GM08714 (cell line): ENCODE data around the gene TEX19.

Source experiments
- H3K4me3 ChIP-seq: fragments of 200-500 bp; sonication (Bioruptor generic); 2 replicates; pipeline ENCODE4 v1.5.1; 2014; ENCODE audit warnings: mild to moderate bottlenecking, low read length, inconsistent platforms
- ZNF274 ChIP-seq: IDR thresholded peaks from 2 replicates; pipeline ENCODE4 v1.6.1; 2012; ENCODE audit warnings: mild to moderate bottlenecking, low read depth, low read length

TEX19 gene

DNA sequence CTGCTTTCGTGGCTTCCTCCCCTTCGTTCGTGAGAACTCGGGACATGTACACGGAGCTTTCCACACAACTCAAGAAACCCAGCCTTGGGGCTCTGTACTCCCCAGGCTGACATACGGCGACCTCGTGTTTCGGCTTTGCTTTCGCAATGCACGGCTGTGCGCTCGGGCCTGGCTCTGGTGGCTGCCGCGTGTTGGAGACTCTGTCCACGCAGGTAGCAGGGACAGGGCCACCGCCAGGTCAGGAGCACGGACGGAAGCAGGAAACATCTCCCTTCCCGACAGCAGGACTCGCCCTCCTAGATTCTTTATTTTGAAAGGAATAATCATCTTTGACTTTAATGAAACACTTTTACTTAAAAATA is 29.9 kb downstream of the TEX19 start:
- no peak overlapping the region for H3K4me3 ChIP-seq
- TF ChIP-seq ZNF274, result no peak

DNA sequence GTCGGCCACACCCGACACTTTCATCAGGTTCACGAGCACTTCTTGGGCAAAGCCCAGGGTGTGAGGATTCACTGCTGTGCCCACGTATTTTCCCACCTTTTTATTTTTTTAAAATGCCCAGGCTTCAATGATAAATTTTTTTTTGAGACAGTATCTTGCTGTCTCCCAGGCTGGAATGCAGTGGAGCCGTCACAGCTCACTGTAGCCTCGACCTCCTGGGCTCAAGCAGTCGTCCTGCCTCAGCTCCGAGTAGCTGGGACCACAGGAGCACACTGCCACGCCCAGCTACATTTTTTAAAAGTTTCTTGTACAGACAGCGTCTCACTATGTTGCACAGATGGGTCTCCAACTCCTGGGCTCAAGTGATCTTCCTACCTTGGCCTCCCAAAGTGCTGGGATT is 30.3 kb downstream of the TEX19 start:
- no peak for TF ChIP-seq ZNF274

DNA sequence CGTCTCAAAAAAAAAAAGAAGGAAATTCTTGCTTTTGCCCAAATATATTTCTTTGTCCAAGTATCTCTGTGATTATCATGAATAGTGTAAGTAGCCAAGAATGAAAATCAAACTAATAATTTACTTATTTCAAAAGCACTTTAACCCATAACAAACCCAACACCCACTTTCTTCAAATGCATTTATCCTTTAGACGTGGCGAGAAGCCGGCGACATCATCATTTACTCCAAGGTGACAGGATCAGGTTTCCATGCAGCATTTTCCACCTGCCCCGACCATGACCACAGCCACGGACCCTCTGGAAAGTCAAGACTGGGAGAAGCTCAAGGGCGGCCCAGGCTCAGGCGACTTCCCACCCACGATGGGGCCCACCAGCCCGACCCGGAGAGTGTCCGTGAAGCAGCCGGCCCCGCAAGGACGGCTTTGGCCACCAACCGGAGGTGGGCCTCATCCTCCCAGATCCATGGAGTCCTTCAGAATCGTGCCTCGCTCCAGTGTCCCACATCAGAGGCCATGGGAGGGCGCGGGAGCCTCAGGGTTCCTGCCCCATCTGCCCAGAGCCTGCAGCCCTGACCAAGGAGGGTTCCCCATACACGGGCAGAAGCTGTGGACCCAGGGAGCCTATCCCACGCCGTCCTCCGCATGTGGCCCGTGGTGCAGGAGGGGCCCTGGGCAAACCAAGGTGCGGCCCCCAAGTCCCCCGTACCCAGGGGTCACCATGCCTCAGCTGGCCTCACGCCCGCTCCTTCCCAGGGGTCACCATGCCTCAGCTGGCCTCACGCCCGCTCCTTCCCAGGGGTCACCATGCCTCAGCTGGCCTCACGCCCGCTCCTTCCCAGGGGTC is 31.2 kb downstream of the TEX19 start:
- no peak overlapping the region for H3K4me3 ChIP-seq
- TF ChIP-seq ZNF274, result no peak

More for the DNA sequence above, 30.3 kb downstream of the TEX19 start:
- no peak overlapping the region for H3K4me3 ChIP-seq

DNA sequence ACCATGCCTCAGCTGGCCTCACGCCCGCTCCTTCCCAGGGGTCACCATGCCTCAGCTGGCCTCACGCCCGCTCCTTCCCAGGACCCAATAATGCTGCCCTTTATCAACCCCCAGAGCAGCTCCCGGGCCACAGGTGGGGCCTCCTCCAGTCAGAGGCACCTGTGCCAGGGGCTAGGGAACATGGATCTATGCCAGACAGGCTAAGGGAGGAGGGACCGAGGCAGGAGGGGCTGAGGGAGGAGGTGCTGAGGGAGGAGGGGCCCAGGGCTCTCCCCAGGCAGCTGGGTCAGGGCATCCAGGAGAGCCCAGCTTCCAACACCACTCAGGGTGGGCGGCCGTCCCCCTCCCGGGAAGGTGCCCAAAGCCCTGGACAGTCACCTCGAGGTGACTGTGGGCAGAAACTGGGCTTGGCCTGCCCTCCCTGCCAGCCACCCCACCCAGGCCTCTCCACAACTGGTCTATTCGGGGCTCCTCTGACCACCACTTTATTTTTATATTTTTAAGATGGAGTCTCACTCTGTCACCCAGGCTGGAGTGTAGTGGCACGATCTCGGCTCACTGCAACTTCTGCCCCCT is 31.9 kb downstream of the TEX19 start:
- H3K4me3 ChIP-seq, result no peak overlapping the region

DNA sequence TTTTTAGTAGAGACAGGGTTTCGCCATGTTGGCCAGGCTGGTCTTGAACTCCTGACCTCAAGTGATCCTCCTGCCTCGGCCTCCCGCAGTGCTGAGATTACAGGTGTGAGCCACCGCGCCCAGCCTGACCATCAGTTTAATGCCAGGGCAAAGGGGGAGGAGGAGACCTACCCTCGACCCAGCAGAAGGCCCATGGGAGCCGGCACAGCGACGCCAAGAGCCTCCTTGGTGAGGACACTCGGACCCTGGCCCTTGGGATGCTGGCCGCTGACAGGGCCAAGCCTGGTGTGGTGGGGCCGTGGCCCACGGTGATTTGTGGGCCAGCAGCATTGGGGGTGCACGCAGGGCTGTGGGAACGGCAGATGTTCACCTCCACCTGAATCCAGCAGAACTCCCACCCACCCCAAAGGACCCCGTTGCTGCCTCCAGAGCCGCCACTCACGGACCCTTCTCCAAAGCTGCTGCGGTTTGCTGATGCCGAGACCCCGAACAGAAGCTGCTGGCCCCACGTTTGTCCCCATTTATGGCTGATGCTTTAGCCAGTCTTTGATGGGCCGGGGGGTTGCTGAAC is 32.5 kb downstream of the TEX19 start:
- TF ChIP-seq ZNF274, result no peak
- no peak overlapping the region for H3K4me3 ChIP-seq

More for the DNA sequence above, 31.9 kb downstream of the TEX19 start:
- no peak for TF ChIP-seq ZNF274

DNA sequence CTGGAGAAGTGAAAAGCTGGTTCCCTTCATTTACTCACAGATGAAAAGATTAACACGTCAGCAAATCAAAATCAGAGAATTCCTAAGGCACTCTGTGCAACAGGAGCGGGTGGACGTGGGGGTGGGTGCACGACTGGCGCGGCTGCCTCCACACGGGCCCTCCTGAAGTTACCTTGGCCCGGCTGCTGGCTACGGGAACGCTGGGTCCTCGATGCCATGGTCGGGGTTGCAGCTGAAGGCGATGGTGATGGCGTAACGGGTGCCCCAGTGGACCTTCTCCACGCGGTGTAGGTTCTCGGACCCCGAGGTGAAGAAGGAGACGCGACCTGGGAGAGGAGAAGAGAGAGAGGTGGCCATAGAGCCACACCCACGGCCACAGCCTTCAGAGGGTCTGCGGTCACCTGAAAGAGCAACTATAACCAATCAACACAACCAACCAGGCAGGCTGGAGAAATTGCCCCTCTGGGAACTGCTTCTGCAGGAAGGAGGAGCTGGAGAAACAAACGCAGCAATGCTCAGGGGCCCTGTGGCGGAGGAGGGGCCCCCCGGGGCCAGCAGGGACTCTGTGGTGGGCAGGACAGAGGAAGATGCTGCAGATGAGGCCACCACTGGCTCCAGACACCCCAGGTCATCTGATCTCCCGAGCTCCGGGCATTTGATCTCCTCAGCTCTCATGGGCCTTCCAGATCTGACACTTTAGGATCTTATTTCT is 33.3 kb downstream of the TEX19 start:
- TF ChIP-seq ZNF274, result no peak
- H3K4me3 ChIP-seq, result no peak overlapping the region

DNA sequence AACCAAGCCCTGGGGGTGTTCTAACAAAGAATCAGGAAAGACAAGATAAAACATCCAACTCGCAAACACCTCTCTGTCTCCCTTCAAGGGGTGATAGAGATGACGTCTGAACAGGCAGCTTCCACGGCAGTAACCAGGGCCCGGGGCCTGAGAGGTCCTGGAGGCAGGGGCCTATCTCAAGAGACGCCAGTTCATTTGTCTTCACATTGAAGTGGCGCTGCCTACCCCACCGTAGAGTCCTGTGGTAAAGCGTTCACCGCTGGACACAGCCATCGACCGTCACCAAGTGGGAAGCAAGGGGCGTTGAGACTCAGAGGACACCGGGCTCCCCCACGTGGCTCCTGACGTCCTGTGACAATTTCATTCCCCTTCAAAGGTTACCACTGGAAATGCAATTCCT is 33.9 kb downstream of the TEX19 start:
- H3K4me3 ChIP-seq, result no peak overlapping the region
- no peak for TF ChIP-seq ZNF274

DNA sequence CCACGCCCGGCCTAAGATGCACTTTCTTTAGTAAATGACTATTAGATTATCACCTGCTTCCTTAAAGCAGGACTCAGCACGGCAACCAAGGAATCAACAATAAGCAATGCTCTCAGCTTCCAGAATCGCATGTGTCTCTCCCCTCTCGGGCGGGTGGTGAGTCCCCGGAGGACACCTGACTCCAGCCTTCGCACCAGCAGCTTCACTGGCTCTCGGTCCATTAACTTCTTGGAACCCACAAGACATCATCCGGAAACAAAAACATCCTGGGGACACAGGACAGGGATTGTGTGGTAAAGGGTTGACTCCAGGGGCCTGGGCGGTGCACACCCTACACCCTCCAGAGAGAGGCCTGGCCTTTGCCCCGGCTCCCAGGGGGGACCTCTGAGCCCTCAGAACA is 35.2 kb downstream of the TEX19 start:
- H3K4me3 ChIP-seq, result no peak overlapping the region
- no peak for TF ChIP-seq ZNF274

DNA sequence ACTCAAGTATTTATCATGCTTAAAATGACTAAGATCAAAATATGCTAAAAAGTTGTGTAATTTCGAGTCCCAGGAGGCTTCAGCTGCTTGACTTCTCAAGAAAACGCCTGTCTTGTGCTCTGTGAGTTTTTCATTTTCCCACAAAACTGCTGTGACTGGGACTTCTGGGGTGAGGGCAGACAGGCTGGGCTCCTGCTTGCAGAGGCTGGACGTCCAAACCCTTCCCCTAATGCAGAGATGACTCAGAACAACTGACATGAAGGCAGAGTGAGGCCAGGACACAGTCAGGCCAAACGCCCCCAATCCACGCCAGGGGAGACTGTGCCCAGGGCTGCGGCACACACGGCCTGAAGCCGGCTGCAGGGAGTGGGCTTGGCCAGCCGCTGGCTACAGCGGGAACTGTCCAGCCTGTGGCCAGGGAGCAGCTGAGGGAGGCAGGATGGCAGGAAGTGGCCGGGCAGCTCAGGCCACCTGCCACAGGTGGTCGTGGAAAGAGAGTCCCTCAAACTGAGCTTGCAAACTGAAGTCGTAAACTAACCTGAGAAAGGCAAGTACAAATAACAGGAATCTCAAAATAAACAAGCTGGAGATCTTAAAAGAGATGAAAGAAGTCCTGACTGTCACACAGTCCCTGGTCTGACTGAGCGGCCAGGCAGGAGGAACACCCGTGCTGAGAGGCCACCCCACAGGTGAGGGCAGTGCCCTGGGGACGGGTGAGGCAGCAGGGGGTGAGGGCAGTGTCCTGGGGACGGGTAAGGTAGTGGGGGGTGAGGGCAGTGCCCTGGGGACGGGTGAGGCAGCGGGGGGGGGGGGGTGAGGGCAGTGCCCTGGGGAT is 37.8 kb downstream of the TEX19 start:
- no peak for TF ChIP-seq ZNF274
- H3K4me3 ChIP-seq, result no peak overlapping the region

DNA sequence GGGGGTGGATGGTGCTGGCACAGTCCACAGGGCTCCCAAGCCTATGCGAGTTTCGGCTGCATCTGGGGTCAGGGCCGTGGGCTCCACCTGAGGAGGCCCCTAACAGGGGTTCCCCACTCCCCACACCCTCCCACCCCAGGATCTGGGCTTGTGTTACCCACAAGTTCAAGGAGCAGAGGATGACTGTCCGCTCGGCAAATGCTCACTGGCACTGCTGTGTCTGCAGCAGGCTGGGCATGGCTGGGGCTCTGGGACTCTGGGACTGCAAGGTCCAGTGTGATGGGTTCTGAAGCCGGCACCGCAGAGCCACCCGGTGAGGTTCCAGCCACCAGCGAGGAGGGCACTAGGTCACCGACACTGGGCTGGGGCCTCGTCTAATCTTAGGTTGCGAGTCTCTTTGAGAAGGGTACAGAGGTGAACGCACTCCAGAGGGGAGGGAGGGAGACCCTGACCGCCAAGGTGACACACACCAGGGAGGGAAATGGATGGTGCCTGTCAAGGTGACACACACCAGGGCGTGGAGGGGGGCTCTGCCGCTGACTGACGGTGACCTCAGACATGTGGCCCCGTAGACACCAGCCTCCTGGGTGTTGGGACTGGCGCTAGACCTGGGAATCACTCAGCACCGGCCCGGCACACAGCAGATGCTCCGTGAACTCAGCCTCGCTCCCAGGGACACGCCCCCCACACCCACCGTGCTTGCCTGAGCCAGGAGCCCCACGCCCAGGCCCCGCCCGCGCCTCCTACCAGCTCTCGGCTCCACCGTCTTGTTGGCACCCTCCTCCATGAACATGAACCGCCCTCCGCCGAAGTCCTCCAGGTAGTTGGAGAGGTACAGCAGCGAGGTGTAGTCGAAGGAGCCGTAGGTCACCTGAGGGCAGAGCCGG is 38.6 kb downstream of the TEX19 start:
- no peak overlapping the region for H3K4me3 ChIP-seq
- no peak for TF ChIP-seq ZNF274

DNA sequence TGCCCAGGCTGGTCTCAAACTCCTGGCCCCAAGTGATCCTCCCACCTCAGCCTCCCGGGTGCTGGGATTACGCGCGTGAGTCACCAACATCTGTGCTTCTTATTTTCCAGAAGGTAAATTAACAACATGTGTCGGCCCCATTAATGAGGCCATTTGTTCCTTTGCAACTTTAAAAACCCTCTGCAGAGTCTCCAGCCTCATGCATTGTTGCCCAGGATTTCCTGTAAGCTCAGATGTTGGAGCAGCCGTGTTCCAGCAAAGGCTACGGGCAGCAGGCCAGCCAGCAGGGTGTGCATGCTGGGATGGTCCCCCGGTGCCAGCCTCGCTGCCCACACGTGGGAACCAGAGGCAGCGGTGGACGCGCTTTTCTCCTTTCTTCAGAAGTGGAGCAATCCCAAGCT is 40.0 kb downstream of the TEX19 start:
- TF ChIP-seq ZNF274, result no peak
- no peak overlapping the region for H3K4me3 ChIP-seq

DNA sequence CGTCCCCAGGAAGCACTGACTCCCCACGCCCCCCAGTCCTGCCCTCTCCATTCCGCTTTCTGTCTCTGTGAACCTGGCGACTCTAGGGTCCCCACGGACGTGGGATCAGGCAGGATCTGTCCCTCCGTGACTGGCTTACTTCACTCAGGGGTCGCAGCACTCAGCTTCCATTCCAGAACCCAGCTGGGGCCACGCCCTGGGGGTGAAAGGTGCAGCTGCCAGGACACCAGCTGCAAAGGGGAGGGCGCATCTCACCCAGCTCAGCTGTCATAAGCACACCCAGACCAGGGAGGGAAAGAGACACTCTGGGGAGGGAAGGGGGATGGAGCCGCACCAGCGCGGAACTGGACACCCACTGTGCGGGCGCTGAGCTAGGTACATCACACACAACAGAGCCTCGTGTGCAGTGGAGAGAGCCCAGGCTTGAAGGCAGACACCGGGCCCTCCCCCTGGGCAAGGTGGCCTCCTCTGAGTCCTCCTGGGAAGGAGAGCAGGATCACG is 40.6 kb downstream of the TEX19 start:
- no peak for TF ChIP-seq ZNF274
- no peak overlapping the region for H3K4me3 ChIP-seq

DNA sequence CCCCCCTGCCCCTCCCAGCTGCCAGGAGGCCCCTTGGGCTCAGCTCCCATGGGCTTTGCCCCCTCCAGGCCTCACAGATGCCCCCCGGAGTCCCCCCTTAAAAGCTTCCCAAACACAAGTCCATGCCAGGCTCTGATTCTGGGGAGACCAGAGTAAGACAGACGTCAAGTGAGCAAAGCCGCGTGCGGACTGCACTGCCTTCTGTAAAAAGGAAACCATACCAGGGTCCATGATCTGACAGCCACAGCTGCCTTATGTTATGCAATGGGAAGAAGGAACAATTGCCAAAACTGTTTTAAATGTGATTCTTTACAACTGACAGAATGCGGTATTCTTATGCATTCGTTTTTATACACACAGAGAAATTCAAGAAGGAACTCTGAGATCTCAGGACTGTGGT is 41.2 kb downstream of the TEX19 start:
- TF ChIP-seq ZNF274, result no peak
- H3K4me3 ChIP-seq, result no peak overlapping the region
